Breast epithelium (tissue), 4 donors: ENCODE measurements around the gene DCDC2B. TPM values are rescaled to one million over a fixed set of nuclear protein-coding genes. Genes with fewer than 3 reads are reported as not detected.
A peak's percentile ranks its signal among the peaks of the same experiment; 100 is the strongest.

Source experiments
- DNase-seq, 2 donors: peaks; one replicate each; pipeline ENCODE4 v3.0.0-alpha.2; 2019; ENCODE audit warnings: low spot score in 2 of 2
- H3K27ac ChIP-seq, 2 donors: fragments of 200-600 bp; sonication (generic) in 1 of 2; one replicate each; pipeline ENCODE4 v1.5.1; 2016 to 2019; ENCODE audit warnings: mild to moderate bottlenecking in 1 of 2
- H3K27me3 ChIP-seq, 2 donors: fragments of 200-600 bp; sonication (generic) in 1 of 2; one replicate each; pipeline versions ENCODE4 v1.5.1 to v1.6.0; 2017 to 2019; ENCODE audit warnings: control low read depth in 1 of 2, mild to moderate bottlenecking in 1 of 2
- H3K36me3 ChIP-seq: fragments of 200-600 bp; one replicate; pipeline ENCODE4 v1.5.1; 2019
- H3K4me1 ChIP-seq, 2 donors: fragments of 200-600 bp; sonication (generic); one replicate each; pipeline ENCODE4 v1.5.1; 2016 to 2019; ENCODE audit warnings: control low read depth in 1 of 2
- H3K4me3 ChIP-seq, 3 donors: fragments of 200-600 bp; sonication (generic); 1 replicate in 2 of 3; 2 replicates in 1 of 3; pipeline ENCODE4 v1.5.1; 2016 to 2019; ENCODE audit warnings: mild to moderate bottlenecking in 3 of 3, moderate library complexity in 2 of 3
- H3K9me3 ChIP-seq, 2 donors: fragments of 200-600 bp; sonication (generic) in 1 of 2; one replicate each; pipeline ENCODE4 v1.5.1; 2016 to 2019; ENCODE audit warnings: control low read depth in 1 of 2
- POLR2A ChIP-seq: fragments of 450-650 bp; IDR thresholded peaks from one replicate; pipeline ENCODE4 v1.6.1; 2016; ENCODE audit warnings: antibody characterized with exemption, mild to moderate bottlenecking, moderate library complexity
- POLR2AphosphoS5 ChIP-seq, 3 donors: sonication (generic); formaldehyde crosslinking; IDR thresholded peaks; one replicate each; pipeline ENCODE4 v1.6.1; 2017; ENCODE audit warnings: antibody characterized with exemption in 3 of 3
- intact Hi-C: fragments of 100-400 bp; cut with DNase I; formaldehyde crosslinking; loops from one replicate; pipeline ENCODE4 v1.15.1; 2023; ENCODE audit warnings: low total_unique reads
- total RNA-seq, 3 donors: library from RNA; depleted of rRNA; stranded (reverse); fragments of >200 nt; gene quantifications; one replicate each; pipeline ENCODE4 v1.1.0, GENCODE V29; 2016
- TF ChIP-seq, protein P1 (sequence below), 3 donors: fragments of 450-650 bp; IDR thresholded peaks; one replicate each; pipeline ENCODE4 v1.5.1; 2016 to 2017; ENCODE audit warnings: antibody characterized with exemption in 3 of 3, mild to moderate bottlenecking in 3 of 3, moderate library complexity in 3 of 3

The DCDC2B gene
- total RNA-seq, 3 donors from 2014 or later = 0.33 TPM; not detected in 2

DNA sequence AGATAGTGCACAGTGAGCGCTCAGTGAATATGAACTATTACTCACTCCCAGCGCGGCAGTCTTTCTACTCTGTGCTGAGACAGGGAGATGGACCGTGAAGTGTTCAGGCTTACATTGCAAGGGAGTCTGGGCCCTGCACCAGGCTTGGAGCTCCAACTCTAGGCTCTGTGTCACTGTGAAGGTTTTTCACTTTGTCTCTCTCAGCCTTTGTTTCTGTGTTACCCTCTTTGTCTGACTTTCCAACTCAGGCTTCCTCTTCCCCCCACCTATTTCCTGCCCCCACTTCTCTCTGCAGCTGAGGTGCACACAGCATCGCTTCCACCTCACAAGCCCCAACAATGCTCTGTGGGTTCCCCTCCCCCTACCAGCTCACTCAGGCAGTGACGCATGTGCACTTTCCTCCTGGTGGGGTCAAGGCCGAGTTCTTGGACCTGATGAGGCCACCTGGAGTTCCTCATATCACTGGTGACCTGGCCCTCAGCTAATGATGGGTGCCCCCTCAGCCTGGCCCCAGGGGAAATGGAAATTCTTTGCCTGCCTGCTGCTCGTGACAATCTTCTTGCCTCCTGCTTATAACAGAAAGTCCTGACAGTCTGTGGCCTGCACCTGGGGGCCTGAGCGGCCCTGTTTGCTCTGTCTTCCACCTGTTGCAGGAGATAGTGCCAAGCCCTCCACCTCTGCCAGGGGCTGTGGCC is 41.1 kb downstream of the DCDC2B start:
- Histone ChIP-seq H3K4me3 (no peak overlapping the region), H3K9me3 (no peaks in the 10 kb centered on the region), H3K27ac (peak overlapping the region; percentile 68 to 74), H3K36me3 (no peaks in the 10 kb centered on the region), H3K4me1 (peaks cover 3 to 10% of the 10 kb centered on the region in 2 donors), H3K27me3 (no peaks in the 10 kb centered on the region)
- DNase-seq = peak in 1 of 2 donors; percentile 46
- intact Hi-C loops = no loop called here
- TF ChIP-seq POLR2A = no peak
- TF ChIP-seq, protein P1, sequence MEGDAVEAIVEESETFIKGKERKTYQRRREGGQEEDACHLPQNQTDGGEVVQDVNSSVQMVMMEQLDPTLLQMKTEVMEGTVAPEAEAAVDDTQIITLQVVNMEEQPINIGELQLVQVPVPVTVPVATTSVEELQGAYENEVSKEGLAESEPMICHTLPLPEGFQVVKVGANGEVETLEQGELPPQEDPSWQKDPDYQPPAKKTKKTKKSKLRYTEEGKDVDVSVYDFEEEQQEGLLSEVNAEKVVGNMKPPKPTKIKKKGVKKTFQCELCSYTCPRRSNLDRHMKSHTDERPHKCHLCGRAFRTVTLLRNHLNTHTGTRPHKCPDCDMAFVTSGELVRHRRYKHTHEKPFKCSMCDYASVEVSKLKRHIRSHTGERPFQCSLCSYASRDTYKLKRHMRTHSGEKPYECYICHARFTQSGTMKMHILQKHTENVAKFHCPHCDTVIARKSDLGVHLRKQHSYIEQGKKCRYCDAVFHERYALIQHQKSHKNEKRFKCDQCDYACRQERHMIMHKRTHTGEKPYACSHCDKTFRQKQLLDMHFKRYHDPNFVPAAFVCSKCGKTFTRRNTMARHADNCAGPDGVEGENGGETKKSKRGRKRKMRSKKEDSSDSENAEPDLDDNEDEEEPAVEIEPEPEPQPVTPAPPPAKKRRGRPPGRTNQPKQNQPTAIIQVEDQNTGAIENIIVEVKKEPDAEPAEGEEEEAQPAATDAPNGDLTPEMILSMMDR (IDR thresholded peaks at IDR 0.05) = no peak
- peak in 1 of 3 donors; percentile 43 for TF ChIP-seq POLR2AphosphoS5 (IDR thresholded peaks at IDR 0.05)

DNA sequence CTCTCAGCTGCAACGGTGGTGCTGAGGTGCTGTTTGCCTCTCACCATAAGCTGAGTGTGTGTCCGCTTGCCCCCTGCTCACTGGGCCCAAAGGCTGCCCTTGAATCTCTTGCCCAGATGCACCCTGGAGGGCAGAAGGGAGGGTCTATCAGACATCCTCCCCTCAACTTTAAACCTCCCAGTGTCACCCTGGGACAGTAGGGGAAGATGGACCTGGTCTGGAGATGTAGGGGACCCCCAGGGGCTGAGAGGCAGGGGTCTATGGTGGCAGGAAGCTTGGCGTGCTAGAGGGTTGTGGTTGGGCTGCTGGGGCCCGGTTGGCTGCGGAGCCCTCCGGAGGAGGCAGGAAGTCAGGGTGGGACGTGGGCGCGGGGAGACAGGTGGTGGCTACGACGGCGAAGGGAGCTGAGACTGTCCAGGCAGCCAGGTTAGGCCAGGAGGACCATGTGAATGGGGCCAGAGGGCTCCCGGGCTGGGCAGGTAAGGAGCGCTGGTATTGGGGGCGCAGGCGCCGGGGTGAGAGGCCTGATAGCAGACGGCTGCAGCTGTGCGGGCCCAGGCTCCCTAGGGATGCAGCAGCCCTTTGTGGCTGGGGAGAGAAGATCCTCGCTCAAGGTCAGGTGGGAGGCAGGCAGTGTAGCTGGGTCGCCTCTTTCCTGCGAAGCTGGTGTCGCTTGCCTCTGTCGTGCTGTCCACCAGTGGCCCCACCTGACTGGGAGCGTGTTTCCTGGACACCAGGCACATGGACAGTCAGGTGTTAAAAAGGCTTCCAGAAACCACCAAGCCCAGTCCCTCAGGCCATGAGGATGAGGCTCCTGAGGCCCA is 42.2 kb downstream of the DCDC2B start, which contains the start of gene LCK:
LCK (plus strand) TSS at position 373 of the 824 bp plus-strand sequence. CDS start 23,065 bp downstream, outside the sequence.
- TF ChIP-seq POLR2AphosphoS5 (IDR thresholded peaks at IDR 0.05) (no peak), POLR2A (no peak)
- TF ChIP-seq, protein P1 (IDR thresholded peaks at IDR 0.05) = no peak
- Histone ChIP-seq H3K9me3 (no peaks in the 10 kb centered on the region), H3K4me3 (peak within 1 kb of the TSS in 2 of 3 donors; percentile 22 to 24), H3K27me3 (no peaks in the 10 kb centered on the region), H3K36me3 (no peaks in the 10 kb centered on the region), H3K4me1 (peaks cover 3 to 10% of the 10 kb centered on the region in 2 donors), H3K27ac (peak within 1 kb of the TSS; percentile 68 to 74)
- DNase-seq = no peak
- intact Hi-C loops = no loop called here

DNA sequence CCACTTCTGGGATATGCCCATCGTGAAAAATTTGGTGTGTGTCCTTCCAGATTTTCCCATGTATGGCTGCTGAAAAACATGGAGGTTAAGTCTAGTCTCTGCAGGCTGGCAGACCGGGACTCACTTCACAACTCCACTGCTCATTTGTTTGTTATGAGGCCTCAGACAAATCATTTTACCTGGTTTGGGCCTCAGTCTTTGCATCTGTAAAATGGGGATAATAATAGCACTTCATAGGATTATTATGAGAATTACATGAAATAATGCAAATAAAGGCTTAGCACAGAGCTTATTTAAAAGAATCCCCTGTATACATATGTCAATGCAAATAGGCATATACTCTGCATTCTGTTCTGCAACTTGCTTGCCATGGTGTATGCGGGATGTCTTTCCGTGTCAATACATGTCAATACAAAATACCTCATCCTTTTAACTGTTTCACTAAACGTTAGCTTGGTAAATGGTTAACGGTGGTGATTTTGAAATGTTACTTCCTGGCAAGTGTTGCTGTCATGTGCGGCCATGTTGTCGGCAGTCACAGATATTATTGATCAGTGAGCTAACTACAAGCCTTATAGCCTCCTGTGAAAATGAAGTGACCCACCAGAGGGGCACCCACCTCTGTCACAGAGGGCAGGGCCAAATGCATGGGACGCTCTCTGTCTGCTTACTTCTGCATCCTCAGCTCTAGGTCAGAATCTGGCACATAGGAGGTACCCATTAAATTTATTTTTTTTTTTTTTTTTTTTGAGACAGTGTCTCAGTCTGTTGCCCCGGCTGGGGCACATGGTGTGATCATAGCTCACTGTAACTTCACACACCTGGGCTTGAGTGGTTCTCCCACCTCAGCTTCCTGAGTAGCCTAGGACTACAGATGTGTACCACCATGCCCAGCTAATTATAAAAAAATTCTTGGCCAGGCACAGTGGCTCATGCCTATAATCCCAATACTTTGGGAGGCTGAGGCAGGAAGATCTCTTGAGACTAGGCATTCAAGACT is 46.5 kb downstream of the DCDC2B start:
- H3K36me3 ChIP-seq = no peaks in the 10 kb centered on the region
- intact Hi-C loops = no loop called here
- H3K27ac ChIP-seq = no peak overlapping the region
- no peaks in the 10 kb centered on the region for H3K27me3 ChIP-seq
- H3K4me1 ChIP-seq = no peaks in the 10 kb centered on the region
- H3K4me3 ChIP-seq = no peak overlapping the region
- H3K9me3 ChIP-seq = no peaks in the 10 kb centered on the region
- TF ChIP-seq POLR2AphosphoS5 (IDR thresholded peaks at IDR 0.05) (no peak), POLR2A (no peak)
- TF ChIP-seq, protein P1 (IDR thresholded peaks at IDR 0.05) = no peak
- DNase-seq = no peak

DNA sequence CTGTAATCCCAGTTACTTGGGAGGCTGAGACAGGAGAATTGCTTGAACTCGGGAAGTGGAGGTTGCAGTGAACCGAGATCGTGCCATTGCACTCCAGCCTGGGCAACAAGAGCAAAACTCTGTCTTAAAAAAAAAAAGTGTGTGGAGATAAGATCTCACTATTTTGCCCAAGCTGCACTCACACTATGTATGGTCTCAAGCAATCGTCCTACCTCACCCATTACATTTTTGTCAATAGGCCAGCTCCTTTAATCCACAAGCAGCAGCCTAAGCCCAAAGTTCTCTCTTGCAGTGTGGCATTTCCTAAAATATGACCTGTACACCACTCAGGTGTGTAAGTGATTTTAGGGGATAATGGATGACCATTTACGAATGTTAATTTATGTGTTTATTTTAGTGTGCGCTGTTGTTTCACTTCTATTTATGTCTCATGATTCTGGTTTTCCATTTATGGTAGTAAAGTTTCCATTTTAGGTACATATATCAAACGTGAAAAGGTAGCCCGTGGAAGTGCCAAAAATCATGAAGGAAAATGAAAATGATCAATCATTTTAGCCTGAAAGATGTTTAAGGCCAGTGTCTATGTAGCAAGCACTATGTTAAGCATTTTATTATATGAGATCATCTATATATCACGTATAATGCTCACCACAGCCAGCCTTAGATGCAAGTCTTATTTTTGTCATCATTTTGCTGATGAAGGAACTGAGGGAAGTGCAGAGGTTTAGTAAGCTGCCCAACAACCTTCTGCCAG is 47.8 kb downstream of the DCDC2B start:
- Histone ChIP-seq H3K4me3 (no peak overlapping the region), H3K4me1 (no peaks in the 10 kb centered on the region), H3K36me3 (no peaks in the 10 kb centered on the region), H3K9me3 (no peaks in the 10 kb centered on the region), H3K27ac (no peak overlapping the region), H3K27me3 (no peaks in the 10 kb centered on the region)
- intact Hi-C loops = no loop called here
- DNase-seq = no peak
- no peak for TF ChIP-seq POLR2AphosphoS5 (IDR thresholded peaks at IDR 0.05)
- no peak for TF ChIP-seq POLR2A
- TF ChIP-seq, protein P1 (IDR thresholded peaks at IDR 0.05) = no peak
